A549 (cell line): ENCODE measurements around the gene FOXI3. TPM values are rescaled to one million over a fixed set of nuclear protein-coding genes. Genes with fewer than 3 reads are reported as not detected.

Source experiments
- ATAC-seq, 2 experiments: fragments of 200-7000 bp in 1 of 2; fragments of >200 bp in 1 of 2; cut with Nextera tagmentation in 1 of 2; cut with Tn5 transposase in 1 of 2; 3 replicates each; pipeline versions ENCODE4 v1.8.0 to v1.9.1; 2018 to 2020; ENCODE audit warnings: mild to moderate bottlenecking in 1 of 2, moderate library complexity in 1 of 2
- CTCF ChIA-PET: fragments of 300-600 bp; sonication (Branson Sonifier 250); formaldehyde crosslinking; extraction: SDS; loops from one replicate; lab custom pipeline; 2021; ENCODE audit warnings: antibody characterized with exemption, inconsistent platforms; lab: Yijun Ruan, JAX
- POLR2A ChIA-PET: fragments of 350-600 bp; formaldehyde crosslinking; extraction: SDS; loops from one replicate; lab custom pipeline; 2021; ENCODE audit warnings: antibody characterized with exemption, inconsistent platforms; lab: Yijun Ruan, JAX
- DNase-seq, 2 experiments: peaks; one replicate each; pipeline versions ENCODE4 v3.0.0 to v3.0.0-alpha.2; 2011 to 2016; ENCODE audit warnings: low read depth in 1 of 2, low spot score in 1 of 2
- FAIRE-seq: peaks from 2 replicates; lab custom pipeline; 2011; peaks lifted over from hg19 to GRCh38; lab: Jason Lieb, UNC
- H3K27ac ChIP-seq, 2 experiments: fragments of >200 bp; sonication (Bioruptor Twin); formaldehyde crosslinking; 3 replicates each; pipeline ENCODE4 v1.5.1; 2016 to 2017
- H3K4me1 ChIP-seq: fragments of >200 bp; sonication (Bioruptor Twin); formaldehyde crosslinking; 3 replicates; pipeline ENCODE4 v1.6.1; 2016
- H3K4me2 ChIP-seq: fragments of >200 bp; sonication (Bioruptor Twin); formaldehyde crosslinking; 3 replicates; pipeline ENCODE4 v1.6.1; 2016
- H3K4me3 ChIP-seq: fragments of >200 bp; sonication (Bioruptor Twin); formaldehyde crosslinking; 3 replicates; pipeline ENCODE4 v1.5.1; 2016
- H3K9me3 ChIP-seq: fragments of >200 bp; sonication (Bioruptor Twin); formaldehyde crosslinking; 3 replicates; pipeline ENCODE4 v1.6.1; 2016
- ATOH8 ChIP-seq: fragments of 250-450 bp; sonication (Bioruptor Pico); IDR thresholded peaks from 2 replicates; pipeline ENCODE4 v1.5.0; 2020; ENCODE audit warnings: low read depth, mild to moderate bottlenecking, moderate library complexity
- BHLHE40 ChIP-seq: IDR thresholded peaks from 2 replicates; pipeline ENCODE4 v1.6.1; 2012; ENCODE audit warnings: low read depth, low read length, inconsistent platforms
- CBX8 ChIP-seq: fragments of 200-600 bp; sonication (generic); IDR thresholded peaks from 2 replicates; pipeline ENCODE4 v1.6.1; 2016
- CEBPB ChIP-seq, 2 experiments: fragments of >200 bp in 1 of 2; sonication (Bioruptor Twin) in 1 of 2; formaldehyde crosslinking in 1 of 2; IDR thresholded peaks; 2 replicates each; pipeline ENCODE4 v1.6.1; 2012 to 2016
- CHD4 ChIP-seq: fragments of 200-600 bp; sonication (generic); IDR thresholded peaks from 2 replicates; pipeline ENCODE4 v1.6.1; 2016; ENCODE audit warnings: antibody characterized with exemption, mild to moderate bottlenecking, borderline replicate concordance
- E2F6 ChIP-seq: IDR thresholded peaks from 2 replicates; pipeline ENCODE4 v1.6.1; 2012; ENCODE audit warnings: low read depth, borderline replicate concordance
- EHF ChIP-seq: fragments of 250-450 bp; sonication (Bioruptor Pico); IDR thresholded peaks from 2 replicates; pipeline ENCODE4 v1.5.0; 2020; ENCODE audit warnings: mild to moderate bottlenecking
- EHMT2 ChIP-seq: fragments of 200-600 bp; sonication (generic); IDR thresholded peaks from 2 replicates; pipeline ENCODE4 v1.6.1; 2016; ENCODE audit warnings: antibody characterized with exemption, low read depth, mild to moderate bottlenecking, moderate library complexity
- EP300 ChIP-seq, 2 experiments: fragments of >200 bp; sonication (Bioruptor Twin); formaldehyde crosslinking; IDR thresholded peaks; 2 replicates in 1 of 2; 3 replicates in 1 of 2; pipeline ENCODE4 v1.6.1; 2016 to 2017
- ESRRA ChIP-seq: fragments of 150-350 bp; IDR thresholded peaks from 2 replicates; pipeline ENCODE4 v1.6.1; 2014; ENCODE audit warnings: mild to moderate bottlenecking, low read length, borderline replicate concordance
- FOSL2 ChIP-seq, 2 experiments: fragments of 450-650 bp in 1 of 2; fragments of >200 bp in 1 of 2; sonication (Bioruptor Twin) in 1 of 2; formaldehyde crosslinking; IDR thresholded peaks; 2 replicates each; pipeline versions ENCODE4 v1.5.0 to v1.6.1; 2016 to 2020; ENCODE audit warnings: mild to moderate bottlenecking in 1 of 2, moderate library complexity in 1 of 2
- FOXS1 ChIP-seq: fragments of 250-450 bp; sonication (Bioruptor Pico); IDR thresholded peaks from 2 replicates; pipeline ENCODE4 v1.5.0; 2020; ENCODE audit warnings: mild to moderate bottlenecking, moderate library complexity
- GATA3 ChIP-seq: IDR thresholded peaks from 2 replicates; pipeline ENCODE4 v1.6.1; 2012; ENCODE audit warnings: borderline replicate concordance
- HEYL ChIP-seq: fragments of 250-450 bp; sonication (Bioruptor Pico); IDR thresholded peaks from 2 replicates; pipeline ENCODE4 v1.8.0; 2021; ENCODE audit warnings: mild to moderate bottlenecking, moderate library complexity
- HMGXB4 ChIP-seq: fragments of 250-450 bp; sonication (Bioruptor Pico); IDR thresholded peaks from 2 replicates; pipeline ENCODE4 v1.5.0; 2021; ENCODE audit warnings: mild to moderate bottlenecking, moderate library complexity, borderline replicate concordance
- HOXB13 ChIP-seq: fragments of 250-450 bp; sonication (Bioruptor Pico); IDR thresholded peaks from 2 replicates; pipeline ENCODE4 v1.5.0; 2020; ENCODE audit warnings: low read depth, mild to moderate bottlenecking, moderate library complexity
- HOXB5 ChIP-seq: fragments of 250-450 bp; sonication (Bioruptor Pico); IDR thresholded peaks from 2 replicates; pipeline ENCODE4 v1.5.0; 2020; ENCODE audit warnings: mild to moderate bottlenecking, moderate library complexity
- JUN ChIP-seq, 2 experiments: fragments of >200 bp; sonication (Bioruptor Twin); formaldehyde crosslinking; IDR thresholded peaks; 2 replicates in 1 of 2; 3 replicates in 1 of 2; pipeline ENCODE4 v1.6.1; 2016 to 2017
- KDM1A ChIP-seq: fragments of 200-600 bp; sonication (generic); IDR thresholded peaks from 2 replicates; pipeline ENCODE4 v1.6.1; 2016; ENCODE audit warnings: low read depth, mild to moderate bottlenecking
- MAX ChIP-seq: IDR thresholded peaks from 2 replicates; pipeline ENCODE4 v1.6.1; 2012
- PBX3 ChIP-seq: IDR thresholded peaks from 2 replicates; pipeline ENCODE4 v1.6.1; 2012
- PHF8 ChIP-seq: fragments of 200-600 bp; sonication (generic); IDR thresholded peaks from 2 replicates; pipeline ENCODE4 v1.6.1; 2016; ENCODE audit warnings: low read depth, mild to moderate bottlenecking, antibody characterized with exemption, moderate library complexity, borderline replicate concordance
- RAD21 ChIP-seq, 2 experiments: fragments of >200 bp in 1 of 2; sonication (Bioruptor Twin) in 1 of 2; formaldehyde crosslinking in 1 of 2; IDR thresholded peaks in 1 of 2; conservative IDR thresholded peaks in 1 of 2; 2 replicates in 1 of 2; 3 replicates in 1 of 2; pipeline ENCODE4 v1.6.1; 2012 to 2018; ENCODE audit warnings: inconsistent platforms in 1 of 2
- RCOR1 ChIP-seq: fragments of 150-350 bp; IDR thresholded peaks from 2 replicates; pipeline ENCODE4 v1.6.1; 2014; ENCODE audit warnings: antibody characterized with exemption, low read length, low read depth
- REST ChIP-seq: fragments of 200-600 bp; sonication (generic); IDR thresholded peaks from 2 replicates; pipeline ENCODE4 v1.6.1; 2016; ENCODE audit warnings: antibody characterized with exemption, mild to moderate bottlenecking, moderate library complexity
- RFX5 ChIP-seq: fragments of 450-650 bp; IDR thresholded peaks from 2 replicates; pipeline ENCODE4 v1.7.1; 2014; ENCODE audit warnings: antibody characterized with exemption, mild to moderate bottlenecking, moderate library complexity
- SMC3 ChIP-seq: fragments of >200 bp; sonication (Bioruptor Twin); formaldehyde crosslinking; IDR thresholded peaks from 3 replicates; pipeline ENCODE4 v1.6.1; 2018; ENCODE audit warnings: inconsistent platforms
- WGBS: methylation state at CpG from one replicate; pipeline ENCODE4 v1.1.6; 2017; ENCODE audit errors: missing lambda C conversion rate; 5-methylcytosine and 5-hydroxymethylcytosine counted together
- polyA plus RNA-seq, 4 experiments: library from polyadenylated mRNA; depleted of rRNA in 3 of 4; stranded (reverse); fragments of >200 nt; fragmentation: RNase III in 1 of 4; extraction: RNeasy Plus Mini Kit Qiagen cat#74134 plus additional on column Dnase treatment in 1 of 4; gene quantifications; 2 replicates in 3 of 4; 3 replicates in 1 of 4; pipeline ENCODE4 v1.2.3, GENCODE V29; 2011 to 2017

FOXI3 gene
- polyA plus RNA-seq, 2 of the 4 experiments (the other 2 are of a cell fraction): not detected

- Histone ChIP-seq H3K4me3 (no peak overlapping the region), H3K9me3 (no peaks in the 10 kb centered on the region), H3K4me1 (no peaks in the 10 kb centered on the region), H3K27ac (no peak overlapping the region), H3K4me2 (no peak overlapping the region)
- TF ChIP-seq BHLHE40 (no peak), CHD4 (no peak), ESRRA (no peak), HEYL (CRISPR knock-in tag) (no peak), RFX5 (no peak), FOXS1 (CRISPR knock-in tag) (no peak), E2F6 (no peak), PHF8 (no peak), EHF (CRISPR knock-in tag) (no peak), REST (no peak), RCOR1 (no peak), HMGXB4 (CRISPR knock-in tag) (no peak), KDM1A (no peak), FOSL2 (IDR thresholded peaks at IDR 0.05) (no peak), FOSL2 (CRISPR knock-in tag; IDR thresholded peaks at IDR 0.05) (no peak), RAD21 (conservative IDR thresholded peaks at IDR 0.05 in 1 of 2, IDR thresholded peaks at IDR 0.05 in 1 of 2) (no peak)
- ATAC-seq (no peak), FAIRE-seq (no peak), DNase-seq (no peak)
- ChIA-PET CTCF (no interaction called here), POLR2A (no interaction called here)
- WGBS: 38% methylated on average over 4 of the region's 4 CpGs
Measured at GRCh38 chr2:88493481-88493880, 41.0 kb upstream of the FOXI3 start.

GRCh38 chr2:88492002-88492401 lies 39.5 kb upstream of the FOXI3 start:
- Histone ChIP-seq H3K27ac (no peak overlapping the region), H3K4me3 (no peak overlapping the region), H3K9me3 (no peaks in the 10 kb centered on the region), H3K4me2 (no peak overlapping the region), H3K4me1 (no peaks in the 10 kb centered on the region)
- 62% methylated on average over 4 of the region's 4 CpGs for WGBS
- no peak for FAIRE-seq
- POLR2A ChIA-PET: no interaction called here
- no peak for TF ChIP-seq HMGXB4 (CRISPR knock-in tag)
- TF ChIP-seq PHF8: no peak
- no peak for TF ChIP-seq EP300 (IDR thresholded peaks at IDR 0.05)
- TF ChIP-seq JUN (IDR thresholded peaks at IDR 0.05): no peak
- TF ChIP-seq MAX: no peak
- TF ChIP-seq SMC3: no peak
- TF ChIP-seq CBX8: no peak
- TF ChIP-seq GATA3: no peak
- TF ChIP-seq CHD4: no peak
- TF ChIP-seq ESRRA: no peak
- no peak for TF ChIP-seq BHLHE40
- no peak for TF ChIP-seq RAD21 (conservative IDR thresholded peaks at IDR 0.05 in 1 of 2, IDR thresholded peaks at IDR 0.05 in 1 of 2)
- TF ChIP-seq HOXB5 (CRISPR knock-in tag): no peak
- no peak for TF ChIP-seq HOXB13 (CRISPR knock-in tag)
- TF ChIP-seq PBX3: no peak
- TF ChIP-seq ATOH8 (CRISPR knock-in tag): no peak
- TF ChIP-seq CEBPB (IDR thresholded peaks at IDR 0.05): no peak
- no peak for TF ChIP-seq EHMT2
- no peak for ATAC-seq
- DNase-seq: no peak
- CTCF ChIA-PET: no interaction called here
